ENCODE measurements around the gene XPC.

Gene XPC

DNA sequence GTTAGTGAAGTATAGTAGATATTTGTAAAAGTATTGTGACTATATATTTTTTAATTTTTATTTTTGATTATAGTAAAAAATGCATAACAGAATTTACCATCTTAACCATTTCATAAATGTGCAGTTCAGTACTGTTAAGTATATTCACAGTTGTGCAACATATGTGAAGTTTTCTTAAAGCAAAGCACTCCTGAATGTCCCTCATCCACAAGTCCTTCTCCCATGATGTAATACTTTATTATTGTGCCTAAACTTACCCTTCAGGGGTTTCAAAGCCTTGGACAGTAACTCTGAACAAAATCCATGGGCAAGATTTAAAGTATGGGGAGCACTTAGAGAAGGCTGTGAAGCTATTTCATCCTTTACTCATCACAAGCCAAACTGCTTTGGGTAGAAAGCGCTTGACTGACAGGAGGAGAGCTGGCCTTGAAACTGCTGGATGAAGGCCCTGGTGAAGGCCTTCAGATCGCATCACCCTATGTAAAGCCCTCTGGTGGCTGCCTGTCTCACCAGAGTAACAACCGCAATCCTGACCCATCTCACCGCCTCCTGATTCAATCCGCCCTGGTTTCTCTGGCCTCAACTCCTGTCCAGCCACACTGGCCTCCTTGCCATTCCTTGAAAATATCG is 28.3 kb upstream of the XPC start:
- DNase-seq = no peak

DNA sequence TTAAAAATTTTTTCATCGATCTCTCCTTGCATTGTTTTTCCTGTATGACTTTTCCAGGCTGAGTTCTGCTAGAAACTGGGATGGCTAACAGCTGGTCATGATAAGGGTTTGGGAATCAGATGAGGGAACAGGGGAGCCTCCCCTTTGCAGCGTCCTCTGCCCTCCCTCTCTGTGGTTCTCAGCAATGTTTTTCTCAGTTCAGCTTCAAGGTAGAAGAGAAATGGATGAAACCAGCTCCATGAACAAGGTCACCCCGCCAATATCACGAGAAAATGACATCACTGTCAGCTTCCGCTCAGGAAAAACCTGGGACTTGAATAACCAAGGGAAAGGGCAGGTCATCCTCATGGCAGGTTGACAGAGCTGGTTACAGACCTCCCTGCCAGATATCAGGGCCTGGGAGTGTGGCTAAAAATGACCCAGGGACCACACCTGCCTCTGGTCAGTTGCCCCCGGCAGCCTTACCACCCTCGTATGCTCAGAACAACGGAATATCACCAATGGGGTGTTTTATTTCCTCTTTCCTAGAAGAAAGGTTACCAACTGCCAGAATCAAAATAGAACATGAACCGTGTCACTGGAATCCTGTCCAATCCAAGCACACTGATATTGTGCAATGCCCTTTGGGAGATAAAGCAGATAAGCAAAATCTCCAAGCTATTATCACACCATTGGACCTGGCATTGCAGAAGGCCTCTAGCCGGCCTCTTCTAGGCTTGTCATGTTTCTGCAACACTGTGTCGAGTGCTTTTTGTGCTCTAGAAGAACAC is 26.3 kb upstream of the XPC start:
- DNase-seq = no peak

DNA sequence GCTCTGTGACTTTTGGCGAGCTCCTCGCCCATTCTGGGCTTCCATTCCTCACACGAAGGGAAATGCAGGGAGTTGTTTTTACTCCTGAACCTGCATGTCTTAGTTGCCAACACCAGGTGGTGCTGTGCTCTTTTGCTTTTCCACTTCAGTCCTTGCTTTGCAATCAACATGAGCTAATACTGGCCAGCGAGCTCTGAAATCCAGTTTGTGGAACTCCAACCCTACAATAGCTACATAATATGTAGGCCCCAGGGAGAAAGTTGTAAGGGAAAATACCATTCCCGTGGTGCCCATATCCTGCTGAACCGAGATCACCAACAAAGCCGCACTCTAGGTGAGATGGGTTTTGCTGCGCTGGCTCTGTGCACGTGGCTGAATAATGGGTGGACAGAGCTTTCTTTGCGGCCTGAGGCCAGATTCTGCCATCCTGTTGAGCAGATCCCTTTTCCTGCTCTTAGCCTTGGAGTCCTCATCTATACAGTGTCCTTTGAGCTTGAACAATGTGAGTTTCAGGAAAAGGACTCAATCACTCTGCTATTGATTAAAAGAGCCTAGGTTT is 25.2 kb upstream of the XPC start:
- DNase-seq = no peak

DNA sequence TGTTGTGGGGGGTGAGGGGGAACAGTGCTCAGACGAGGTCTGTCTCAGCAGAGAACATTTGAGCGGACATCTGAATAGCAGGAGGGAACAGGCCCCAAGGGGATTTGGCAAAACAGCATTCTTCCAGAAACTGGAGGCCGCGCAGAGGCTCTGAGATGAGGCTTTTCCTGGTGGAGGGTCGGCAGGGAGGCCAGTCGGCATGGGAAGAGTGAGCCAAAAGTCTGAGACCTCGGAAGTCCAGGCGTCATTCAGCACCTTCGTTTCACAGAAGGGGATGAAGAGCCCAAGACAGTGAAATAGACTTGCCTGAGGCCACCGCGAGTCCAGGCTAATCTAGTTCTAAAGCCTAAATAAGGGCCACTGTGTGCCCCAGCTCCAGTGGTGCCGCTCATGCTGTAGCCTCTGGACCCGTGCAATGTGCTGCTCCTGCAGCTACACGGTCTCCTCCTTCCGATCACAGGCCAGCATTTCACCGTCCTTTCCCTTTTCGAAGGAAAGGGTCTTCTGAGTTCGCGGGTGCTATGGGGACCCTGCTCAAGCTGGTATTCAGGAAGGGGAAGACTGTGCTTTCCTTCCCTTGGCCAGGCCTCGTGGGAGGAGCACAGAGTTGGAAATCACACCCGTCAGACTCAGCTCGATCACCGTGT is 24.6 kb upstream of the XPC start:
- DNase-seq = no peak

DNA sequence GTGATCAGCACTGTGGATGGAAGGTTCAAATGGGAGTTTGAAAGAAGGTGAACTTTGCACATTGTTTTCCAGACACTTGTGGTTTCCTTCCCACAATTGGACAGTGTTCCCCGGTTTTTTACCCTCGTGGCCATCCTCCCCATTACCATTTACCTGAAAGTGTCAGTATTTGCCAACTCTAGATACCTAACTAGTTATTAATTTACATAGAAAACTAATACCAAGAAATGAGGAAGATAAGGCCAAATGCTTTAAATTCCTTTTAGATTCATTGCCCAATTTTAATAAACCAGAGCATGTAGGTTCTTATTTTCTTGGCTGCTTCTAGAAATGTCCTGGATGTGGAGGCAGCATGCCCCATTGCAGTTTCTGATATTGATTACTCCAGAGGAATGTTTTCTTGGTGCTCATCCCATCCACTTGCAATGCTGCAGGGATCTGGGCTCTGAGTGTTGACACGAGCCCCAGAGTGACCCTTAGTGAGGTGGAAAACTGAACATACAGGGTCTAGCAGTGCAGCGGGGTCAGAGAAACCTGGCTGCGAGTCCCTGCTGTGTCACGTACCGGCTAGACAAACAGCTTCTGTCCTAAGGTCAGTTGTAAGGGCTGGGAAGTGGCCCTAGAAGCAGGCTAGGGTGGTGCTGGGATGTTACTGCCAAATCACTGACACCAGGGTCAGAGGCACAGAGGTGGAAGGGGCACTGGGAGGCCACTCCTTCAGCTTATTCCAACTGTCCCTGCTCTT is 23.7 kb upstream of the XPC start:
- no peak for DNase-seq

DNA sequence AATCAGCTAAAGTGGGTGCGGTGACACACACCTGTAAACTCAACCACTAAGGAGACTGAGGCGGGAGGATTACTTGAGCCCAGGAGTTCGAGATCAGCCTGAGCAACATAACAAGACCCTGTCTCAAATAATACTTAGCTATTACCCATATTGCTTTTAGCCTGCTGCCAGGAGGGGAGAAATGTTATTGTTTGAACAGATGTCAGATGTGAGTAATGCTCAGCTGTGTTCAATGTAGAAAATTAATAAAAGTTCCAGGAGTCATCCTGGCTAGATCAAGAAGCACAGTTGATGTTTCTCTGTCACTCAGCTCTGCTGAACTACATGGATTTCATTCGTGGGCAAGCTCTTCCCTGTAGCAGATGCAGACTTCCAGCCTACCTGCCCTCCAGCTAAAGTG is 22.4 kb upstream of the XPC start:
- no peak for DNase-seq

DNA sequence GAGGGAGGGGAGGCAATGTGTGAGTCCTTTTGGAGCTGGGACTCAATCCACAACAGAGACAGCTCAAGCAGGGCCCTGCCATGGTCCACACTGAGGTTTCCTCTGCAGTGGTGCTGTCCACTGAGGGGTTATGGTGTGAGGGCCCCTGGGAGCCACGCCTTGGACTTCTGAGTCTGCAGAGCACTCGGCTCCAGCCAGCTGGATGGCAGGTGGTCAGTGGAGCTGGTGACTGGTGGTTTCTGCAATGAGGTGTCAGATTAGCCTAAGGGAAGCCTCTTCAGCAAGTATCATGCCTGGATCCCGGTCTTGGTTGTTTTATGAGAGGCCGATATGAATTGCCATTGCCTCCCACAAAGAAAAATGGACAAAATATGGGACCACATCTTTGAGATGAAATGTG is 21.9 kb upstream of the XPC start:
- DNase-seq = no peak

DNA sequence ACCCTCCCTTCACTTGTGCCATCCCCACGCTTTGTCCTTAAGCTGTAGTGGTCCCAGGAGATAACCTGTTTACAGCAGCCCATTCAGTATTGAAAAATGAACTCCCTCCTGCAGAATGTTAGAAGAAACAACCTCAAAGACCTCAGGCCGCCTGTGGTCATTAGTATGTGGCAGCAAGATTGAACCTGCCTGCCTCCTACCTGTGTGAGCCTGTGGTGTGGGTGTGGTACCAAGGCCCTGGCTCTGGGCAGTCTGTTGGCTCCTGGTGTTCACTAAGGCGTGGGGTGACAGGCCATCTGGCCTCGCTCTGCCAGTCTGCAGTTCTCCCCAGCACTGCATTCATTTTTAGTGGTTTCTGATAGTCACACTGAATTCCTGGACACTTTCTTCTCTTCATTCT is 21.2 kb upstream of the XPC start:
- no peak for DNase-seq

DNA sequence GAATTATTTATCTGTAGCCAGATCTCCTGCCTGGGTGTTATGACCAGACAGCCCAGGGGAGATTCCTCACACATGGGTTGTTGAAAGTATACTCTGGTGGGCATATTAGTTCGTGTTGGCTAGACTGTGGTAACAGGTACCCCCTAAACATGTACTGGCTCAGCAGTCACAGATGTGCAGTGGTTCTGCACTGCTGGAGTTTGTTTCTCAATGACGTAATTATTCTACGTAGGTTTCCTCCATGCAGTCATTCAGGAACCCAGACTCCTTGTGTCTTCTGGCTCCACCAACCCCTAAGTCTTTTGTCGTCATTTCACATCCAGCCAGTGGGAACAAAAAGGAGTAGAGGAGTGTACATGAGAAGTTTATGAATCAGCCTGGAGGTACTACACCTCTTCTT is 16.5 kb upstream of the XPC start:
- no peak for DNase-seq

DNA sequence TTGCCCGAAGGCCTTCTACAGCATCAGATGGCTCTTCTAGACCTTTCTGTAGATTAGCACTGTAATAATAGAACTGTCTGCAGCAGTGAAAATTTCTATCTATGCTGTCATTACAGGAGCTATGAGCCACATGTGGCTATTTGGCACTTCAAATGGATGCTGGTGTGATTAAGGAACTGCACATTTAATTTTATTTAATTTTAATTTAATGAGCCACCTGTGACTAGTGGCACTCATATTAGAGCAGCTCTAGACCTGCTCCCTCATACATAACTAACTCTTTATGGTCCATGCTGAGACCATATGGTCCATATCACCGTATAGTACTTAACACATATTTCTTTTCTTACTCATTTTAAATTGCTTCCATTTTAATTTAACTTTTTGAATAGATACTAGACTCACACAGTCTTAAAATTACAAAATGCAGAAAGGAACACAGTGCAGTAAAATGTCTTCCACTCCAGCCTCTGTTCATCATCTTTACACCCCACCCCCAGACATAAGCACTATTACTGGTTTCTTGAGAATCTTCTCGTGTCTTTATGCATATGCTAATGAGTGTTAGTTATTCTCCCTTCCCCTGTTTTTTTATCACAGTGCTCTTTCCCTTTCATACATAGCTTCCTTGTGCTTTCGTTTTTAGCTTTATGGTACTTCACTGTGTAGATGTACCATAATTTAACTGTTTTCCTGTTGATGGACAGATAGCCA is 9.8 kb upstream of the XPC start:
- no peak for DNase-seq

DNA sequence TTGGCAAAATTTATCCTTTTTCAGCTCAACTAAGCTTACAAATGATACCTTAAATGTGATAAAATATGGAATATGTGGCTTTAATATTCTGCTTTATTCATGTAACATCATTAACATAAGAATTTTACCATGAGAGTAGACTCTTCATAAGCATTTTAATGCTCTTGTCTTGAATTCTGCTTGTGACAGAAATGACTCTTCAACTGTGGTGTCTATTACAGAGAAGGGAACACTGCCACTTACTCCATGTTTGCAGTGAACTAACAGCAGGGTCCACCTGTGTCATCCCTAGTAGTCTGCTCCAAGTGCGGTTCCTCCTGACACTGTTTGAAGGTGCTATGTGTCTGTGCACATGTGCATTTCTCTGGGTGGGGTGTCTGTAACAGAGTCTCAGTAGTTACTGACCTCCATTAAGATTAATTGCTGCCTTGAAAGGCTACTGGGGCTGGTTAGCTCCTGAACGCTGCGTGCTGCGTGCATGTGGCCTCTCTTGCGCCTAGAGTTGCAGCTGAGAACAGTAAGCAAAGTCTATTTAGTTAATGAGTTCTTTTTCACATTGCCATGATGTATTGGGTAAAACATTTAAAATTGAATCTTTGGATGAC is 8.6 kb upstream of the XPC start:
- no peak for DNase-seq

DNA sequence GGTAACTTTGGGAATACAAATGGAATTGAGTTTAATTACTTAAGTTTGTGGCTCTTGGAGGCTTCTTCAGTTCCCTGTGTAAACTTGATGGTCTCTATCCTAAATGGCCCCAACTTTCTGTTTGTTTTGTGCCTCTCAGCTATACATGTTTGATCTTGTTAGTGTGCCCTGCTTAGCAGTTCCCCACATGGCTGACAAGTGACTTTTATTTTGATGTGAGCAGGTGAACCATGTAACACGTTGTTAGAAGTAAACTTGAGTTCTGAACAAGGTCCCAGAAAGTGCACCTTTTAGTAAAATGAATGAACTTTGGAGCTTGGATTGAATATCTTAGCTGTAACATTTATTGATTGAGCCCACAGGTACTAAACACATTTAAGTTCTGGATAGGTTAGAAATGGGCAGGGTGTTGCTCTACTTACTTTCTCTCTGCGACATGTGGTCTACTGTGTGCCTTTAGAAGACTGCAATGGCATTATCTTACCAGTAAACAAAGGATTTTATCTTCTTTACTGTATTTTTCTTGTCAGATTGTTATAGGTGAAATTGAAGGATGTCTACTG is 4.7 kb upstream of the XPC start:
- DNase-seq = no peak

DNA sequence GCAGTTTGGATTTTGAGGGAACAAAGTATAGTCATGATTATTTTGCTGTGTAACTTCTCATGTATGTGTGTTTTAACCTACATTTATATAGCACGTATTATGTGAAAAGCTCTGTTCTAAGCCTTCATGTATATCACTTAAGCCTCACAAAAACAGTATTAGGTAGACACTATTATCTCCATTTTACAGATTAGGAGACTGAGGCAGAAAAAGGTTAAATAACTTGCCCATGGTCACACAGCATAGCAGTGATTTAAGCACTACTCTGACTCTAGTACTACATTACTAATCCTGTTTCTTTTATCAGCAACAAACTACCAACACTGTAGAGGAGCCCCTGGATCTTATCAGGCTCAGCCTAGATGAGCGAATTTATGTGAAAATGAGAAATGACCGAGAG is 2.9 kb upstream of the XPC start:
- no peak for DNase-seq

DNA sequence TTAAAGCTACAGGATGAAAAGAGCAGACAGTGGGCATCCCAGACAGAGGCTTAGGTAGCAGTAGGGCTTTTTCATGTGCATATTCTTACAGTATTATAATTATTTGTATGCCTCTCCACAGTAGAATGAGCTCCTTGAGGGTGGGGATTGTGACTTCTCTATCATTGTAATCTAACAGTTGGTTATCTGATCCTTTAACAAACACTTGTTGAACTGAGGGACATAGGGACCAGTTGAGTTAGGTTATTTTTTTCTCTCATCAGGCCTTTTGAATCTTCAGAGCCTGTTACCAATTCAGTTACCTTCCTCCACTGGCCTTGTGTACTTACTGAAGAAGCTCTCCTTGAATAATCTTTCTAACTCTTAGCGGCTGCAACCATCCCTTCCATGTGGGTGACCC is 1.4 kb upstream of the XPC start:
- DNase-seq = no peak

DNA sequence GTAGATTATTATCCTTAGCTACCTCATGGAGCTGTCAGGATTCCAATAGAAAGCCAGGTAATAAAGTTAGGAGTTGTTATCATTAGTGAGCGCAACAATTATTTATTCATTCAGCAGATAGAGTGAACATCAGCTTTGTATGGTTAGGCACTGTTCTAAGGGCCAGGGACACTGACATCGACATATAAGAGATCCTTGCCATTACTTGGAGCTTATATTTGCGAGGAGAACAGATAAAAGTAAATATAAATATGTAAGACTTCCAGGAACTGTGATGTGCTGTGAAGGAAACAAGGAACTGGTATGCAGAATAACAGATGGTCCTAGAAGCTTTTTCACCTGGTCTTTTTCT is 689 bp upstream of the XPC start:
- no peak for DNase-seq

DNA sequence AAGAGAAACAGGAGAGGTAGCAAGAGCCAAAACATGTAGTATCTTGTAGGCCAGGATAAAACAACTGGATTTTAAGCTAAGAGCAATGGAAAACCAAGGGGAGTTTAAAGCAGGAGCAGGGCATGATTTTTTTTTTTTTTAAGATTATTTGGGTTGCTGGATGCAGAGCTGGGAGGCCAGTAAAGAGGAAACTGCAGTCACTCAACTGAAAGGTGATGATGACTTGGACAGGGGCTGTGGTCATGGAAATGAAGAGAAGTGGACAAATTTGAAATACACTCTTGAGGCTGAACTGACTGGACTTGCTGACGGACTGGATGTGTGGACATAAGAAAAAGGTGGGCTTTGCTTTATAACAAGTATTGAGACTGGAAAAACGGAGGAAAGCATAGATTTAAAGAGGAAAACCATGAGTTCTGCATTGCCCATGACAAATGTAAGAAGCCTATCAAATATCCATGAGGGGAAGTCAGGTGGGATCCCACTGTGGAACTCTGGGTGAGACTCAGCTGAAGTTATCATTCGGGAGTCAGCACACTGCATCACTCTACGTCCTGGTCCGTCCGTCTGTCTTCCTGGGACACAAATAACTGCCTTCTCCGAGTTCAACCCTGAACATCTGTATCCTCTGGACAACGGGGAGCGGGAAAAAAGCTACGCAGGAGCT is 688 bp downstream of the XPC start:
- no peak for DNase-seq

DNA sequence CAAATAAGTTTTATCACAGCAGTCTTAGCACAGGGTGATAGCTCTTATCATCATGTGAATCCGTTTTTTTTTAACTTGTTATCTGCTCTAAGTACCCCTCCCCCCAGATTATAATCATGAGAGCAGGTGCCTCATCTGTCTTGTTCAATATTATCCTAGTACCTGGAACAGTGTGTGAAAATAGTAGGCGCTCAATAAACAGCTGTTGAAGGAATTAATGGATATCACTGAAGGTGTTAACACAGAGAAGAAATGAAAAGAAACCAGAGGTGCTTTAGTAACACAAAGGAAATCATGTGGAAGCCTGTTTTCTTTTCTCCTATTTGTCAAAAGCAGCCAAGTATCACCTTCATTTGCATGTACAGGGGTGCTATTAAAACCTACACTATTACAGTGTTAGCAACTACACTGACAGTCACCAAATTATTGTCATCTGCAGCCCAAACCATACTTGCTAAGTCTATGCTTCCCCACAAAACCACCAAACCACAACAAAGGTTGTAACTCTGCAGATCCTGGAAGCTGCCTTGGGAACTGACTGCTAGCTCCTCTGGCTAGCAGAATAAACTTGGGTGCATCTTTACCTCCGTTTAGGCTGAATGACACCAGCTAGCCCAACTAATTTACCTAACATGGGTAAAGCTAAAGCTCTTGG is 2.9 kb downstream of the XPC start:
- DNase-seq = no peak

DNA sequence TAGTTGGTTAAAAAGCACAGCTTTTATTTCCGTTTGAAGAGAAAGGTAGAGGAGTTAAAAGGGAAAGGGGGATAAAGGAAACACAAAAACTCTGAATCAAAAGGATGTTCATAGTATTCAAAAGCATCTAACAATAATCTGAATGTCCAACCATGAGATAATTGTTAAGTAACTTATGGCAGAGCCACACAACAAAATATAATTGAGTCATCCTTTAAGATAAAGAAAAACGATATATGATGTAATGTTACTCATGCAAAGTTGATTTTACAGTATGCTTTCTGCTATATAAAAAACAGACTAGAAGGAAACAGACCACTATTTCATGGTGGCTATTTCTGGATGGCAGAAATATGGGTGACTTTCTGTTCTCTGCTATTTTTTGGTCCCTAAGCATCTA is 3.9 kb downstream of the XPC start:
- DNase-seq = no peak

DNA sequence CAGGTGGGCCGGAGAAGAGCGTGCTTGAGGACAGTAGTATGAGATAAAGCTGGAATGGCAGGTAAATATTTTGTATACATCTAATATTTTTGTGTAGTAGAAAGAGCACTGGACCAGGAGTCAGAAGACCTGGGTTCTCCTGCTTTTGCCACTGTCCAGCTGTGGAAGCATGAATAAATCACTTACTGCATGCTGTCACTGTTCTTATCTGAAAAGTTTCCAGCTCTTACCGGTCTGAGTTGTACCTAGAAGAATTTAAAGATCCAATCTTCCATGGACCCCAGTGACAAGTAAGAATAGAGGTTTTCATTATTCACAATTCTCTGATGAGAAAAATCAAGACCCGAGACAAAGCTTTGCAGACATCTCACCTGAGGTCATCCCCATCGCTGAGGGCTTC is 5.9 kb downstream of the XPC start:
- no peak for DNase-seq

DNA sequence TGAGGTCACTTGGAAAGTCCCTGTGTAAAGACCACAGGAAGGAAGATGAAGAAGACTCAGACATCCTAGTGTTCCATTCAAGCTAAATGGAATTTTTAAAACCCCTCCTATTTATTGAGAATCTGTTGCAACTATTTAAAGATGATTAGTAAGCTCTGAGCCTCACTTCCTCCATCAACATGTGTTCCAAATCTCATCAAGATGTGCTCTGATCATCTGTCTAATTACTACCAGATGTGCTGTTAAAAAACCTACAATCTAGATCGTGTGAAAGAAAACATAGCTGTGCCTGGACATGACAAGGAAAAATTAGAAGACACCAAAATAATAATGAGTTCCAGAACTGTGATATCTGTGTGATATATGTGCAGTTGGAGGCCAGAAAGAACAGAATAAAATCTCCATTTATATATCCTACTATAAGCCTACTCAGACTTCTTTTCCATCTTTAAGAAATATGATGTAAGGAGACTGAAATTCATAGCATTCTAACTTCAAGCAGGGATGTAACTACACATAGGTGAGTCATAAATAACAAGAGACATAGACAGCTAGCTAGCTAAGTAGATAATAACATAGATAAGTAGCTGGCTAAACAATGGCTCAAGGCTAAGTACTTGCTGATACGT is 7.8 kb downstream of the XPC start:
- DNase-seq = no peak

DNA sequence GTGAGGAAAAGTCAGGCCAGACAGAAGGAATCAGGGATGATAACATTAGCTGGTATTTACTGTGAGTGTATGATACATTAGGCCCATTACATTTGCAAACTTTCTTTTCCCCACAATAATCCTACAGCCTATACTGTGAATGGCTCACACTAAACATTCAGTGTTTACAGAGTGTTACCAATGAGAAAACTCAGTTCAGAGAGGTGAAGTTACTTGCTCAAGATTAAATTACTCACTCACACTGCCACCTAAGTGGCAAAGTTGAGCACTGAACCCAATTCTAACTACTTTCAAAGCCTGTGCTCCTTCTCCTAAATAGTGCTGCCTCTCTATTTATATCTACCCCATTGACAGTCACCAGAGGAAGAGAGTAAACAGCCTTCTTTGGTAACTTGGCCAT is 8.5 kb downstream of the XPC start:
- no peak for DNase-seq

All from NCI-H2081 treated with DMSO at 0.1 percent for 48 hours (cell line).